WTC11 (cell line): ENCODE data around the gene IPO13. TPM values are rescaled to one million over a fixed set of nuclear protein-coding genes. Genes with fewer than 3 reads are reported as not detected.

Experiments used
- ATAC-seq: fragments of 200-7000 bp; cut with Tn5 transposase; 2 replicates; pipeline ENCODE4 v1.10.0; 2021; ENCODE audit warnings: mild to moderate bottlenecking, moderate library complexity
- CTCF ChIA-PET: fragments of 300-600 bp; sonication (Branson Sonifier 250); formaldehyde crosslinking; loops from one replicate; lab custom pipeline; 2021; ENCODE audit warnings: antibody characterized with exemption; lab: Charles Lee
- POLR2A ChIA-PET: fragments of 350-600 bp; sonication (Branson Sonifier 250); formaldehyde crosslinking; loops from one replicate; lab custom pipeline; 2021; ENCODE audit warnings: antibody characterized with exemption; lab: Charles Lee
- DNase-seq: peaks from one replicate; pipeline ENCODE4 v3.0.0; 2021; ENCODE audit warnings: low spot score
- H3K27ac Mint-ChIP-seq: 2 replicates; pipeline ENCODE4 v1.8.0; 2021; ENCODE audit warnings: mixed read lengths
- H3K27me3 Mint-ChIP-seq: 2 replicates; pipeline ENCODE4 v1.8.0; 2021; ENCODE audit warnings: low read depth, mild to moderate bottlenecking, moderate library complexity, mixed read lengths
- H3K36me3 Mint-ChIP-seq: 2 replicates; pipeline ENCODE4 v1.8.0; 2021; ENCODE audit warnings: mixed read lengths
- H3K4me1 Mint-ChIP-seq: 2 replicates; pipeline ENCODE4 v1.8.0; 2022; ENCODE audit warnings: mixed read lengths
- H3K4me3 Mint-ChIP-seq: 2 replicates; pipeline ENCODE4 v1.8.0; 2021; ENCODE audit warnings: mild to moderate bottlenecking, moderate library complexity, mixed read lengths
- H3K9me3 Mint-ChIP-seq: 2 replicates; pipeline ENCODE4 v1.8.0; 2021; ENCODE audit warnings: mixed read lengths
- ATF1 ChIP-seq: sonication (generic); formaldehyde crosslinking; IDR thresholded peaks from 2 replicates; pipeline ENCODE4 v1.8.1; 2023; ENCODE audit warnings: mild to moderate bottlenecking, moderate library complexity, missing genetic modification reagents
- CDX4 ChIP-seq: fragments of 250-450 bp; sonication (Bioruptor Pico); IDR thresholded peaks from 2 replicates; pipeline ENCODE4 v1.9.0; 2021; ENCODE audit warnings: moderate library complexity, mild to moderate bottlenecking, inconsistent platforms, borderline replicate concordance
- ESRRA ChIP-seq: sonication (generic); formaldehyde crosslinking; IDR thresholded peaks from 2 replicates; pipeline ENCODE4 v1.8.1; 2022; ENCODE audit warnings: mild to moderate bottlenecking, missing genetic modification reagents, borderline replicate concordance
- ETV6 ChIP-seq: sonication (generic); formaldehyde crosslinking; IDR thresholded peaks from 2 replicates; pipeline ENCODE4 v1.8.1; 2022; ENCODE audit warnings: mild to moderate bottlenecking, missing genetic modification reagents
- HMGXB4 ChIP-seq: sonication (generic); formaldehyde crosslinking; IDR thresholded peaks from 2 replicates; pipeline ENCODE4 v1.8.1; 2023; ENCODE audit warnings: mild to moderate bottlenecking, moderate library complexity, missing genetic modification reagents
- JAZF1 ChIP-seq: fragments of 250-450 bp; sonication (Bioruptor Pico); IDR thresholded peaks from 2 replicates; pipeline ENCODE4 v1.9.0; 2021; ENCODE audit warnings: moderate library complexity, mild to moderate bottlenecking, inconsistent platforms
- MLX ChIP-seq: sonication (generic); formaldehyde crosslinking; IDR thresholded peaks from 2 replicates; pipeline ENCODE4 v1.8.1; 2023; ENCODE audit warnings: mild to moderate bottlenecking, missing genetic modification reagents, moderate library complexity
- MXD4 ChIP-seq: fragments of 250-450 bp; sonication (Bioruptor Pico); IDR thresholded peaks from 2 replicates; pipeline ENCODE4 v1.8.0; 2021; ENCODE audit warnings: mild to moderate bottlenecking, moderate library complexity, borderline replicate concordance
- NFE2L1 ChIP-seq: sonication (generic); formaldehyde crosslinking; IDR thresholded peaks from 2 replicates; pipeline ENCODE4 v1.8.1; 2023; ENCODE audit warnings: missing genetic modification reagents
- NR3C1 ChIP-seq: sonication (generic); formaldehyde crosslinking; conservative IDR thresholded peaks from 2 replicates; pipeline ENCODE4 v1.8.1; 2023; ENCODE audit warnings: low read depth, mild to moderate bottlenecking, missing genetic modification reagents
- SP1 ChIP-seq: sonication (generic); formaldehyde crosslinking; conservative IDR thresholded peaks from 2 replicates; pipeline ENCODE4 v1.8.1; 2022; ENCODE audit warnings: missing genetic modification reagents
- TEAD1 ChIP-seq: sonication (generic); formaldehyde crosslinking; IDR thresholded peaks from 2 replicates; pipeline ENCODE4 v1.8.0; 2022; ENCODE audit warnings: mild to moderate bottlenecking, missing genetic modification reagents
- USF1 ChIP-seq: sonication (generic); formaldehyde crosslinking; IDR thresholded peaks from 2 replicates; pipeline ENCODE4 v1.8.0; 2022; ENCODE audit warnings: mild to moderate bottlenecking, missing genetic modification reagents
- ZBTB43 ChIP-seq: sonication (generic); formaldehyde crosslinking; IDR thresholded peaks from 2 replicates; pipeline ENCODE4 v1.8.1; 2023; ENCODE audit warnings: mild to moderate bottlenecking, missing genetic modification reagents
- ZMAT4 ChIP-seq: fragments of 250-450 bp; sonication (Bioruptor Pico); IDR thresholded peaks from 2 replicates; pipeline ENCODE4 v1.9.0; 2021; ENCODE audit warnings: mild to moderate bottlenecking
- ZNF121 ChIP-seq: sonication (generic); formaldehyde crosslinking; IDR thresholded peaks from 2 replicates; pipeline ENCODE4 v1.8.0; 2023; ENCODE audit warnings: missing genetic modification reagents
- ZNF232 ChIP-seq: sonication (generic); formaldehyde crosslinking; IDR thresholded peaks from 2 replicates; pipeline ENCODE4 v1.8.0; 2022; ENCODE audit warnings: mild to moderate bottlenecking, missing genetic modification reagents
- ZNF532 ChIP-seq: fragments of 250-450 bp; sonication (Bioruptor Pico); IDR thresholded peaks from 2 replicates; pipeline ENCODE4 v1.9.0; 2021; ENCODE audit warnings: mild to moderate bottlenecking, borderline replicate concordance
- total RNA-seq: library from RNA; stranded (reverse); gene quantifications from 3 replicates; pipeline ENCODE4 v1.2.3, GENCODE V29; 2021

IPO13 gene
- total RNA-seq, 1 experiment from 2014 or later, result 24.2 TPM

- ChIA-PET CTCF (interaction anchor here (0.9 to 5.8 kb wide), 3 partner anchors 21 to 32 kb away, joined by 3 to 28 read pairs (median 3); no protein-coding TSS in a partner anchor), POLR2A (no interaction called here)
- ATAC-seq, result no peak
- no peak for TF ChIP-seq HMGXB4 (CRISPR knock-in tag)
- no peak for TF ChIP-seq ZNF121
- H3K27me3 Mint-ChIP-seq, result peaks cover 29% of the 10 kb centered on the region
- H3K4me3 Mint-ChIP-seq, result no peak overlapping the region
- no peaks in the 10 kb centered on the region for H3K9me3 Mint-ChIP-seq
- H3K27ac Mint-ChIP-seq, result no peak overlapping the region
- H3K4me1 Mint-ChIP-seq, result no peaks in the 10 kb centered on the region
- DNase-seq, result no peak
- H3K36me3 Mint-ChIP-seq, result no peaks in the 10 kb centered on the region
Measured at GRCh38 chr1:43902058-43902831, 44.5 kb upstream of the IPO13 start.

- TF ChIP-seq ETV6 (CRISPR knock-in tag), result peak; percentile 64; the same call in 1 of the 2 replicates
- TF ChIP-seq ESRRA (CRISPR knock-in tag), result no peak
- Mint-ChIP-seq H3K4me1 (no peaks in the 10 kb centered on the region), H3K36me3 (no peaks in the 10 kb centered on the region), H3K9me3 (no peaks in the 10 kb centered on the region), H3K27me3 (peaks cover 42% of the 10 kb centered on the region), H3K4me3 (no peak overlapping the region), H3K27ac (no peak overlapping the region)
- ATAC-seq (no peak), DNase-seq (no peak)
- ChIA-PET CTCF (interaction anchor here (0.7 to 1.0 kb wide), 2 partner anchors 16 to 141 kb away, joined by 3 to 4 read pairs; no protein-coding TSS in a partner anchor), POLR2A (no interaction called here)
Measured at GRCh38 chr1:43904660-43905551, 41.8 kb upstream of the IPO13 start.

GRCh38 chr1:43908226-43908625, 38.5 kb upstream of the IPO13 start:
- POLR2A ChIA-PET, result interaction anchor here (1.7 kb wide), 1 partner anchor 27 kb away, joined by 3 read pairs; no protein-coding TSS in a partner anchor
- Mint-ChIP-seq H3K36me3 (no peaks in the 10 kb centered on the region), H3K27me3 (peaks cover 42% of the 10 kb centered on the region), H3K9me3 (no peaks in the 10 kb centered on the region), H3K4me3 (no peak overlapping the region), H3K4me1 (peaks cover 14% of the 10 kb centered on the region), H3K27ac (no peak overlapping the region)
- CTCF ChIA-PET, result interaction anchor here (1.7 to 8.2 kb wide), 3 partner anchors 22 to 144 kb away, joined by 5 to 96 read pairs (median 10); partner anchors contain the start of gene ARTN
- TF ChIP-seq SP1 (CRISPR knock-in tag) (no peak), ZBTB43 (CRISPR knock-in tag) (no peak), MXD4 (CRISPR knock-in tag) (no peak), ZNF232 (no peak), ATF1 (no peak), ZNF532 (no peak), USF1 (CRISPR knock-in tag) (no peak), ZMAT4 (no peak), JAZF1 (no peak), MLX (no peak), TEAD1 (CRISPR knock-in tag) (no peak), NFE2L1 (CRISPR knock-in tag) (no peak), ZNF121 (no peak), CDX4 (no peak), NR3C1 (CRISPR knock-in tag) (no peak)
- DNase-seq (no peak), ATAC-seq (no peak)
